WI38 (cell line): Measurements from ENCODE around the gene ZNF726.
"Not testable (repeated sequence)": the region's sequence is repeated elsewhere in the genome, so short reads cannot be mapped to it uniquely, and the experiment has no call there.

Source experiments
- H3K4me3 ChIP-seq: 2 replicates; pipeline ENCODE4 v1.5.1; 2011; ENCODE audit warnings: low read depth, mild to moderate bottlenecking, control low read depth, low read length
- CTCF ChIP-seq: IDR thresholded peaks from 2 replicates; pipeline ENCODE4 v1.5.1; 2012; ENCODE audit warnings: low read depth, mild to moderate bottlenecking, control low read depth, low read length

ZNF726 gene

GRCh38 chr19:23971598-23971997 lies 56.9 kb downstream of the ZNF726 start:
- TF ChIP-seq CTCF, result no peak
- peak overlapping the region; percentile 34 for H3K4me3 ChIP-seq

GRCh38 chr19:23972161-23972560 lies 57.5 kb downstream of the ZNF726 start:
- H3K4me3 ChIP-seq, result peak overlapping the region; percentile 34
- no peak for TF ChIP-seq CTCF

GRCh38 chr19:23974941-23975340 lies 60.3 kb downstream of the ZNF726 start:
- H3K4me3 ChIP-seq, result no peak overlapping the region
- no peak for TF ChIP-seq CTCF

GRCh38 chr19:23976631-23977030 lies 61.9 kb downstream of the ZNF726 start:
- H3K4me3 ChIP-seq, result not testable (repeated sequence)

GRCh38 chr19:23977256-23977655 lies 62.6 kb downstream of the ZNF726 start:
- H3K4me3 ChIP-seq, result not testable (repeated sequence)

GRCh38 chr19:23978068-23978467 lies 63.4 kb downstream of the ZNF726 start:
- TF ChIP-seq CTCF, result no peak
- H3K4me3 ChIP-seq, result no peak overlapping the region

- no peak overlapping the region for H3K4me3 ChIP-seq
- TF ChIP-seq CTCF, result no peak
Measured at GRCh38 chr19:23980805-23981204, 66.1 kb downstream of the ZNF726 start.

GRCh38 chr19:23981863-23982262 lies 67.2 kb downstream of the ZNF726 start:
- no peak overlapping the region for H3K4me3 ChIP-seq
- no peak for TF ChIP-seq CTCF
